ENCODE data around the gene VAMP8. TPM values are rescaled to one million over a fixed set of nuclear protein-coding genes. Genes with fewer than 3 reads are reported as not detected.

The VAMP8 gene
- total RNA-seq, 1 donor from 2014 or later, result 6.8 TPM

Other genes starting within 250 kb of the VAMP8 start
- gene TGOLN2, start 249.6 kb upstream of the VAMP8 start, total RNA-seq, result 101 and 151 TPM in 2 replicates
- gene RETSAT, start 223.1 kb upstream of the VAMP8 start, total RNA-seq, result 64.2 and 76.2 TPM in 2 replicates
- gene ELMOD3, start 222.8 kb upstream of the VAMP8 start, total RNA-seq, result 10.0 and 12.3 TPM in 2 replicates
- gene CAPG, start 167.2 kb upstream of the VAMP8 start, total RNA-seq, result 46.1 and 56.3 TPM in 2 replicates
- not detected in 2 replicates for gene SH2D6, start 158.9 kb upstream of the VAMP8 start, total RNA-seq
- 64.3 and 89.6 TPM in 2 replicates for gene MAT2A, start 38.4 kb upstream of the VAMP8 start, total RNA-seq
- gene GGCX, start 16.1 kb upstream of the VAMP8 start, total RNA-seq, result 57.3 and 58.7 TPM in 2 replicates
- 45.3 and 132 TPM in 2 replicates for gene VAMP5, start 6.8 kb downstream of the VAMP8 start, total RNA-seq
- 151 and 208 TPM in 2 replicates for gene RNF181, start 18.2 kb downstream of the VAMP8 start, total RNA-seq
- 9.4 and 12.9 TPM in 2 replicates for gene TMEM150A, start 25.1 kb downstream of the VAMP8 start, total RNA-seq
- gene C2orf68, start 34.5 kb downstream of the VAMP8 start, total RNA-seq, result 16.9 and 24.7 TPM in 2 replicates
- 44.6 and 51.5 TPM in 2 replicates for gene USP39, start 38.6 kb downstream of the VAMP8 start, total RNA-seq
- gene SFTPB, start 90.6 kb downstream of the VAMP8 start, total RNA-seq, result not detected in 2 replicates
- gene GNLY, start 116.8 kb downstream of the VAMP8 start, total RNA-seq, result not detected in 2 replicates
- gene ATOH8, start 176.4 kb downstream of the VAMP8 start, total RNA-seq, result 42.3 and 58.4 TPM in 2 replicates